Heart right ventricle (tissue), 16 donors: ENCODE results near the gene CAPN15. TPM values are rescaled to one million over a fixed set of nuclear protein-coding genes. Genes with fewer than 3 reads are reported as not detected.

Source experiments
- ATAC-seq, 8 donors: fragments of 200-7000 bp; cut with Tn5 transposase; one replicate each; pipeline ENCODE4 v1.9.1; 2020; ENCODE audit warnings: mild to moderate bottlenecking in 8 of 8, moderate library complexity in 8 of 8, moderate number of reproducible peaks in 1 of 8
- DNase-seq, 2 donors: peaks; one replicate each; pipeline ENCODE4 v3.0.0-alpha.2; 2020
- H3K27ac ChIP-seq, 10 donors: fragments of 200-600 bp; sonication (generic) in 2 of 10; one replicate each; pipeline versions ENCODE4 v1.5.0 to v1.8.0; 2020 to 2022; ENCODE audit warnings: mild to moderate bottlenecking in 3 of 10
- H3K27me3 ChIP-seq, 7 donors: fragments of 200-600 bp; one replicate each; pipeline ENCODE4 v1.8.0; 2021 to 2022; ENCODE audit warnings: mild to moderate bottlenecking in 2 of 7
- H3K36me3 ChIP-seq, 9 donors: fragments of 200-600 bp; sonication (generic) in 1 of 9; one replicate each; pipeline versions ENCODE4 v1.5.0 to v1.8.0; 2020 to 2022; ENCODE audit warnings: mild to moderate bottlenecking in 2 of 9
- H3K4me1 ChIP-seq, 9 donors: fragments of 200-600 bp; sonication (generic) in 1 of 9; one replicate each; pipeline versions ENCODE4 v1.5.0 to v1.8.0; 2020 to 2022; ENCODE audit warnings: mild to moderate bottlenecking in 4 of 9
- H3K4me3 ChIP-seq, 10 donors: fragments of 200-600 bp; sonication (generic) in 2 of 10; one replicate each; pipeline versions ENCODE4 v1.5.0 to v1.8.0; 2020 to 2022; ENCODE audit warnings: mild to moderate bottlenecking in 7 of 10, moderate library complexity in 2 of 10
- H3K9me3 ChIP-seq, 11 donors: fragments of 200-600 bp in 10 of 11; sonication (generic) in 2 of 11; one replicate each; pipeline versions ENCODE4 v1.5.0 to v1.8.0; 2013 to 2022; ENCODE audit warnings: mild to moderate bottlenecking in 2 of 11, control low read depth in 1 of 11, moderate library complexity in 1 of 11
- CTCF ChIP-seq, 9 donors: fragments of 200-600 bp; sonication (generic) in 2 of 9; IDR thresholded peaks; one replicate each; pipeline versions ENCODE4 v1.5.0 to v1.8.0; 2021 to 2022; ENCODE audit warnings: antibody characterized with exemption in 9 of 9, mild to moderate bottlenecking in 5 of 9, moderate library complexity in 1 of 9
- WGBS, 2 donors: extraction: QIAGEN DNeasy Blood & Tissue Kit; methylation state at CpG; one replicate each; pipeline ENCODE4 v1.1.7; 2013; ENCODE audit warnings: inconsistent platforms in 1 of 2; 5-methylcytosine and 5-hydroxymethylcytosine counted together
- intact Hi-C, 10 donors: fragments of 100-400 bp; cut with DNase I; formaldehyde crosslinking; loops; one replicate each; pipeline versions ENCODE4 v1.11.1 to v1.14.2; 2022
- polyA plus RNA-seq, 2 donors: library from polyadenylated mRNA; stranded (reverse); fragments of 200-250 nt; gene quantifications; one replicate each; pipeline ENCODE4 v1.2.3, GENCODE V29; 2013
- total RNA-seq, 10 donors: library from RNA; stranded (reverse); fragmentation: NEBNext Ultra II Directional in 3 of 10; extraction: Animal tissue kit (Norgen Biotek cat#: 25700) in 3 of 10; gene quantifications; one replicate each; pipeline versions ENCODE4 v1.2.1 to v1.2.4, GENCODE V29; 2021 to 2023
- donor health status: Arrhythmogenic right ventricular cardiomyopathy.
- donor health status: ischemic (EF 13 %, LVEDD 7.1; RV severe dilation, severe dysfunction).
- donor health status: healthy with polysubstance abuse.
- donor health status: DM: no; HTN: yes; CAD: no.
- donor health status: DM: no; HTN: no; CAD: no.
- donor health status: ischemic (EF 25% LVEDD 6.9; RV normal size, moderate dysfunction).
- donor health status: ischemic (EF 25% LVEDD 5.7; RV mildly dilated, moderate dysfunction).
- donor health status: healthy.
- donor health status: DM: yes; HTN: yes; CAD: no.
- donor health status: Ischemic cardiomyopathy.
- donor health status: ischemic (EF 35%, LVEDD 5.7; RV mildly dilated, moderate dysfunction).
- donor health status: nonischemic (EF 11% LVEDD 7.7; RV severe dilation, severe dysfunction).
- donor health status: DM: yes; HTN: yes; CAD: no.
- donor health status: PGD.
- donor health status: ischemic (EF 29% LVEDD 5.4; RV normal size, mild dysfunction).
- donor health status: nonischemic (EF 23%, LVEDD 6.1; RV moderate dilation, normal function).

CAPN15 gene
- total and polyA plus RNA-seq, 12 donors = 11.1 to 39.5 (median 16.0) TPM

GRCh38 chr16:583815-584591, 56.5 kb downstream of the CAPN15 start:
- Histone ChIP-seq H3K9me3 (no peaks in the 10 kb centered on the region), H3K4me1 (peaks cover 10 to 47% (median 25%) of the 10 kb centered on the region in 9 donors), H3K4me3 (no peak overlapping the region), H3K27ac (peak overlapping the region in 1 of 10 donors; percentile 65), H3K36me3 (peaks cover 0 to 17% (median 0%) of the 10 kb centered on the region in 9 donors), H3K27me3 (no peaks in the 10 kb centered on the region)
- intact Hi-C loops = loop anchor here in 6 of 10 donors (5.0 to 10.0 kb wide), 4 partner anchors 71 to 159 kb away; partner anchors contain the start of genes RHOT2 (in 2 of the 6) and RAB11FIP3 (in 1 of the 6)
- TF ChIP-seq CTCF (IDR thresholded peaks at IDR 0.05) = no peak
- WGBS, 2 donors = 50 to 52% methylated on average over 36 to 38 of the region's 38 CpGs
- ATAC-seq (no peak), DNase-seq (no peak)

- peaks cover 0 to 16% (median 0%) of the 10 kb centered on the region in 9 donors for H3K36me3 ChIP-seq
- WGBS, 2 donors = 22 to 23% methylated on average over 10 of the region's 10 CpGs
- intact Hi-C loops = loop anchor here in 5 of 10 donors (5.0 to 10.0 kb wide), 4 partner anchors 69 to 161 kb away; partner anchors contain the start of genes RHOT2 (in 2 of the 5) and RAB11FIP3 (in 1 of the 5)
- ATAC-seq (no peak), DNase-seq (peak in 1 of 2 donors; percentile 23)
- peak in 1 of 9 donors; percentile 3 for TF ChIP-seq CTCF (IDR thresholded peaks at IDR 0.05)
- peaks cover 10 to 44% (median 25%) of the 10 kb centered on the region in 9 donors for H3K4me1 ChIP-seq
- H3K9me3 ChIP-seq = no peaks in the 10 kb centered on the region
- H3K27me3 ChIP-seq = no peaks in the 10 kb centered on the region
- H3K27ac ChIP-seq = no peak overlapping the region
- no peak overlapping the region for H3K4me3 ChIP-seq
Observed at GRCh38 chr16:585351-585750, 57.8 kb downstream of the CAPN15 start.

- Histone ChIP-seq H3K27ac (no peak overlapping the region), H3K27me3 (no peaks in the 10 kb centered on the region), H3K4me1 (peaks cover 10 to 52% (median 32%) of the 10 kb centered on the region in 9 donors), H3K36me3 (peaks cover 0 to 8% (median 0%) of the 10 kb centered on the region in 9 donors), H3K4me3 (no peak overlapping the region), H3K9me3 (no peaks in the 10 kb centered on the region)
- 44 to 54% methylated on average over 16 of the region's 16 CpGs for WGBS, 2 donors
- no peak for TF ChIP-seq CTCF (IDR thresholded peaks at IDR 0.05)
- ATAC-seq = no peak
- intact Hi-C loops = loop anchor here in 5 of 10 donors (5.0 to 10.0 kb wide), 4 partner anchors 69 to 161 kb away; partner anchors contain the start of genes RHOT2 (in 2 of the 5) and RAB11FIP3 (in 1 of the 5)
- no peak for DNase-seq
Observed at GRCh38 chr16:586047-586644, 58.6 kb downstream of the CAPN15 start.
